OCI-LY1 (cell line): ENCODE measurements around the gene ARAP3.

ENCODE experiments used
- CTCF ChIP-seq: fragments of 200-600 bp; sonication (generic), shearing (Covaris generic); IDR thresholded peaks from 2 replicates; pipeline ENCODE4 v1.5.1; 2017; ENCODE audit warnings: mild to moderate bottlenecking, antibody characterized with exemption, low read length, moderate library complexity, mixed read lengths
- EZH2 ChIP-seq: fragments of 200-600 bp; sonication (generic), shearing (Covaris generic); IDR thresholded peaks from 2 replicates; pipeline ENCODE4 v1.8.0; 2017; ENCODE audit warnings: borderline replicate concordance, mixed run types, mild to moderate bottlenecking, antibody characterized with exemption, low read length, moderate library complexity, mixed read lengths

GRCh38 chr5:141708016-141708415 lies 26.0 kb upstream of the ARAP3 start:
- no peak for TF ChIP-seq EZH2
- no peak for TF ChIP-seq CTCF
